Gastroesophageal sphincter (tissue), 4 donors: ENCODE results near the gene KCNA10. TPM values are rescaled to one million over a fixed set of nuclear protein-coding genes. Genes with fewer than 3 reads are reported as not detected.
A peak's percentile ranks its signal among the peaks of the same experiment; 100 is the strongest.
"Not testable (repeated sequence)": the region's sequence is repeated elsewhere in the genome, so short reads cannot be mapped to it uniquely, and the experiment has no call there.

Experiments used
- ATAC-seq: fragments of 150-250 bp; one replicate; pipeline ENCODE4 v1.9.1; 2016; ENCODE audit warnings: mild to moderate bottlenecking, moderate library complexity
- H3K27ac ChIP-seq, 4 donors: fragments of 200-600 bp; sonication (generic) in 3 of 4; 1 replicate in 3 of 4; 2 replicates in 1 of 4; pipeline ENCODE4 v1.5.1; 2016 to 2019
- H3K27me3 ChIP-seq: fragments of 200-600 bp; sonication (generic); one replicate; pipeline ENCODE4 v1.5.1; 2019
- H3K36me3 ChIP-seq, 2 donors: fragments of 200-600 bp; sonication (generic); one replicate each; pipeline ENCODE4 v1.5.1; 2019; ENCODE audit warnings: control low read depth in 1 of 2
- H3K4me1 ChIP-seq, 3 donors: fragments of 200-600 bp; sonication (generic); 1 replicate in 2 of 3; 2 replicates in 1 of 3; pipeline ENCODE4 v1.5.1; 2016 to 2019; ENCODE audit warnings: control low read depth in 2 of 3
- H3K4me3 ChIP-seq, 2 donors: fragments of 200-600 bp; sonication (generic); one replicate each; pipeline ENCODE4 v1.5.1; 2019; ENCODE audit warnings: mild to moderate bottlenecking in 1 of 2, moderate library complexity in 1 of 2
- H3K9me3 ChIP-seq, 3 donors: fragments of 200-600 bp; sonication (generic); one replicate each; pipeline ENCODE4 v1.5.1; 2017 to 2019; ENCODE audit warnings: control low read depth in 2 of 3
- EP300 ChIP-seq: sonication (generic); formaldehyde crosslinking; IDR thresholded peaks from one replicate; pipeline ENCODE4 v1.6.1; 2017; ENCODE audit warnings: antibody characterized with exemption, mild to moderate bottlenecking
- POLR2A ChIP-seq, 2 donors: fragments of 450-650 bp; IDR thresholded peaks; one replicate each; pipeline ENCODE4 v1.6.1; 2017; ENCODE audit warnings: antibody characterized with exemption in 2 of 2, mild to moderate bottlenecking in 2 of 2, moderate library complexity in 1 of 2
- POLR2AphosphoS5 ChIP-seq: sonication (generic); formaldehyde crosslinking; IDR thresholded peaks from one replicate; pipeline ENCODE4 v1.6.1; 2017; ENCODE audit warnings: antibody characterized with exemption
- WGBS, 2 donors: methylation state at CpG; one replicate each; pipeline ENCODE4 v1.1.5; 2018; ENCODE audit warnings: low coverage in 1 of 2; 5-methylcytosine and 5-hydroxymethylcytosine counted together
- total RNA-seq, 4 donors: library from RNA; depleted of rRNA; stranded (reverse); fragments of >200 nt; gene quantifications; one replicate each; pipeline ENCODE4 v1.1.0, GENCODE V29; 2016
- TF ChIP-seq, protein P1 (sequence below), 4 experiments: fragments of 200-600 bp in 2 of 4; fragments of 450-650 bp in 2 of 4; sonication (generic) in 1 of 4; IDR thresholded peaks; one replicate each; pipeline ENCODE4 v1.5.1; 2017 to 2019; ENCODE audit warnings: antibody characterized with exemption in 4 of 4, mild to moderate bottlenecking in 2 of 4, moderate library complexity in 2 of 4

Gene KCNA10
- total RNA-seq, 4 donors from 2014 or later = not detected

- no peak overlapping the region for H3K4me3 ChIP-seq
- no peaks in the 10 kb centered on the region for H3K9me3 ChIP-seq
- 10% methylated on average over 2 of the region's 8 CpGs; no CpG with 5 or more reads in 1 of the 2 donors for WGBS, 2 donors
- no peaks in the 10 kb centered on the region for H3K4me1 ChIP-seq
- peaks cover 4% of the 10 kb centered on the region for H3K27me3 ChIP-seq
- H3K36me3 ChIP-seq = no peaks in the 10 kb centered on the region
- H3K27ac ChIP-seq = no peak overlapping the region
- ATAC-seq = no peak
- TF ChIP-seq EP300 (no peak), POLR2A (IDR thresholded peaks at IDR 0.05) (no peak), POLR2AphosphoS5 (no peak)
- TF ChIP-seq, protein P1, sequence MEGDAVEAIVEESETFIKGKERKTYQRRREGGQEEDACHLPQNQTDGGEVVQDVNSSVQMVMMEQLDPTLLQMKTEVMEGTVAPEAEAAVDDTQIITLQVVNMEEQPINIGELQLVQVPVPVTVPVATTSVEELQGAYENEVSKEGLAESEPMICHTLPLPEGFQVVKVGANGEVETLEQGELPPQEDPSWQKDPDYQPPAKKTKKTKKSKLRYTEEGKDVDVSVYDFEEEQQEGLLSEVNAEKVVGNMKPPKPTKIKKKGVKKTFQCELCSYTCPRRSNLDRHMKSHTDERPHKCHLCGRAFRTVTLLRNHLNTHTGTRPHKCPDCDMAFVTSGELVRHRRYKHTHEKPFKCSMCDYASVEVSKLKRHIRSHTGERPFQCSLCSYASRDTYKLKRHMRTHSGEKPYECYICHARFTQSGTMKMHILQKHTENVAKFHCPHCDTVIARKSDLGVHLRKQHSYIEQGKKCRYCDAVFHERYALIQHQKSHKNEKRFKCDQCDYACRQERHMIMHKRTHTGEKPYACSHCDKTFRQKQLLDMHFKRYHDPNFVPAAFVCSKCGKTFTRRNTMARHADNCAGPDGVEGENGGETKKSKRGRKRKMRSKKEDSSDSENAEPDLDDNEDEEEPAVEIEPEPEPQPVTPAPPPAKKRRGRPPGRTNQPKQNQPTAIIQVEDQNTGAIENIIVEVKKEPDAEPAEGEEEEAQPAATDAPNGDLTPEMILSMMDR (IDR thresholded peaks at IDR 0.05) = no peak
Measured at GRCh38 chr1:110513511-110513910, 5.5 kb downstream of the KCNA10 start.

DNA sequence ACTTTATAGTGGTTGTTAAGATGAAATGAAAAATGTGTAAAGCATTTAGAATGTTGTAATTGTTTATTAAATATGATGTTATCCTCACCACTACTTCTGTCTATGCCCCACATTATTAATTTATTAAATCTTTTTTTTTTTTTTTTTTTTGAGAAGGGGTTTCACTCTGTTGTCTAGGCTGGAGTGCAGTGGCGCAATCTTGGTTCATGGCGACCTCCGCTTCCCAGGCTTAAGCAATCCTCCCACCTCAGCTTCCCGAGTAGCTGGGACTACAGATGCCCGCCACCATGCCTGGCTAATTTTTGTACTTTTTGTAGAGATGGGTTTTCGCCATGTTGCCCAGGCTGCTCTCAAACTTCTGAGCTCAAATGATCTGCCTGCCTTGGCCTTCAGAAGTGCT lies 7.5 kb downstream of the KCNA10 start:
- Histone ChIP-seq H3K9me3 (no peaks in the 10 kb centered on the region), H3K4me3 (no peak overlapping the region), H3K27me3 (no peaks in the 10 kb centered on the region), H3K36me3 (no peaks in the 10 kb centered on the region), H3K27ac (no peak overlapping the region), H3K4me1 (no peaks in the 10 kb centered on the region)
- 92 to 100% methylated on average over 2 to 6 of the region's 6 CpGs for WGBS, 2 donors
- TF ChIP-seq, protein P1 (IDR thresholded peaks at IDR 0.05) = no peak
- no peak for TF ChIP-seq POLR2A (IDR thresholded peaks at IDR 0.05)
- TF ChIP-seq EP300 = no peak
- no peak for TF ChIP-seq POLR2AphosphoS5
- ATAC-seq = no peak

DNA sequence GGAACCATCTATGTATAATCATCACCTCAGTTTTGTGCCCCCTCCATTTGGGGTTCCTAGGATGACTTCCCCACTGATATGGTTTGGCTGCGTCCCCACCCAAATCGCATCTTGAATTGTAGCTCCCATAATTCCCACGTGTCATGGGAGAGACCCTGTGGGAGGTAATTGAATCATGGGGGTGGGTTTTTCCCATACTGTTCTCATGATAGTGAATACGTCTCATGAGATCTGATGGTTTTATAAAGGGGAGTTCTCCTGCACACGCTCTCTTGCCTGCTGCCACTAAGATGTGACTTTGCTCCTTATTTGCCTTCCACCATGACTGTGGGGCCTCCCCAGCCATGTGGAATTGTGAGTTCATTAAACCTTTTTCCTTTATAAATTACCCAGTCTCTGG lies 8.1 kb downstream of the KCNA10 start:
- not testable (repeated sequence) for H3K27ac ChIP-seq, H3K4me3 ChIP-seq, H3K4me1 ChIP-seq, H3K9me3 ChIP-seq, H3K36me3 ChIP-seq, ATAC-seq, H3K27me3 ChIP-seq
- WGBS, 2 donors = 88 to 95% methylated on average over 4 to 5 of the region's 5 CpGs

- no peaks in the 10 kb centered on the region for H3K9me3 ChIP-seq
- TF ChIP-seq EP300 = no peak
- TF ChIP-seq, protein P1 (IDR thresholded peaks at IDR 0.05) = no peak
- no peak for TF ChIP-seq POLR2AphosphoS5
- no peak for TF ChIP-seq POLR2A (IDR thresholded peaks at IDR 0.05)
- no peaks in the 10 kb centered on the region for H3K27me3 ChIP-seq
- no peak overlapping the region for H3K27ac ChIP-seq
- H3K4me1 ChIP-seq = no peaks in the 10 kb centered on the region
- no peak for ATAC-seq
- no peaks in the 10 kb centered on the region for H3K36me3 ChIP-seq
- WGBS, 2 donors = 92 to 100% methylated on average over 1 to 6 of the region's 6 CpGs
- H3K4me3 ChIP-seq = no peak overlapping the region
Measured at GRCh38 chr1:110509655-110510054, 9.3 kb downstream of the KCNA10 start.

DNA sequence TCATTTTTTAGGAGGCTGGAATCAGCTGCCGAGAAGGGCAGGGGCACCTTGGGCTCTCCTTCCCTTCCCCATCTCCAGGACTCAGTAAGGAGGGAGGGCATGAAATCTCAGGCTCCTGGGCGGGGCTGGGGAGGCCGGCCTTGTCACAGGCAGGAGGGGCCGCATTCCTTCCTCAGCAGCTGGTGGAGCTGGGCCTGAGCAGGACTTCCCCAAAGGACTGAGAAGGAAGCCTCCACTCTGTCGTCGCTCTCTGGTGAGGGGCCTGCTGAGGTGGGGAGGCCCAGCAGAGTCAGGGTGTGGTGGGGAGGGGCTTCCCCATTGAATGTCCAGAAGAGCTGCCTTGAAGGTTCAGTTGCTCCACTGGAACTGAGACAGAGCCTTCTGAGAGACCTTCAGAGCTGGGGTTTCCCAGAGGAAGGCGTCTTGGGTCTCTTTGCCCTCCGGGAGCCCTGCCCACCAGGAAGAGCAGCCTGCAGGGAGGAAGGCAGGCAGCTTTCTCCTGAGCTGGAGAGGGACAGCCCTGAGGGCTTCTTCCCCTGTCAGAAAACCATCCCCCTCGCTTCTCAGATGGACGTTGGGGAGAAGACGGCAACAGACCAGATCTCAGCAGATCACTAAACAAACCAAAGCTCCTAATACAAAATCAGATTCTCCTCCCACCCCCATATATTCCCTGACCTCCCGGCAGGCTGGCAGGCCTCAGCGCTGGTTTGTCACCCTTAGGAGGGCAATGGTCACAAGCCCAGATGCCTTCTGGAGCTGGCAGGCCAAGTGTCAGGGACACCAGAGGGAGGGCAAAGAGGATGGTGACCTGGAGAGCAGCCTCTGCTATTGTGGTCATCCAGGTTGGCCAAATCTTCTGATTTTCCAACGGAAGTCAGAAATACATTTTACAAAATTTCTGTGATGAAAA lies 10.7 kb downstream of the KCNA10 start:
- Histone ChIP-seq H3K36me3 (no peaks in the 10 kb centered on the region), H3K27ac (no peak overlapping the region), H3K4me3 (no peak overlapping the region), H3K4me1 (no peaks in the 10 kb centered on the region), H3K27me3 (peaks cover 8% of the 10 kb centered on the region), H3K9me3 (no peaks in the 10 kb centered on the region)
- ATAC-seq = peak; percentile 78
- TF ChIP-seq POLR2A (IDR thresholded peaks at IDR 0.05) (no peak), EP300 (no peak), POLR2AphosphoS5 (no peak)
- TF ChIP-seq, protein P1 (IDR thresholded peaks at IDR 0.05) = no peak
- 81 to 100% methylated on average over 1 to 4 of the region's 14 CpGs for WGBS, 2 donors
